Measurements from ENCODE around the gene MYOM1.

- TF ChIP-seq SUZ12 (IDR thresholded peaks at IDR 0.05; ENCODE audit: extremely low read depth, insufficient read depth, insufficient read length) = no peak
- no peak for TF ChIP-seq ZNF274 (IDR thresholded peaks at IDR 0.05; ENCODE audit: low read depth, low read length)
These were observed 33.1 kb upstream of the MYOM1 start for GRCh38 chr18:3252843-3253242.
